ENCODE data around the gene TAS2R16. TPM values are rescaled to one million over a fixed set of nuclear protein-coding genes. Genes with fewer than 3 reads are reported as not detected.

TAS2R16 gene
- polyA plus RNA-seq, 1 donor from 2014 or later: not detected

DNA sequence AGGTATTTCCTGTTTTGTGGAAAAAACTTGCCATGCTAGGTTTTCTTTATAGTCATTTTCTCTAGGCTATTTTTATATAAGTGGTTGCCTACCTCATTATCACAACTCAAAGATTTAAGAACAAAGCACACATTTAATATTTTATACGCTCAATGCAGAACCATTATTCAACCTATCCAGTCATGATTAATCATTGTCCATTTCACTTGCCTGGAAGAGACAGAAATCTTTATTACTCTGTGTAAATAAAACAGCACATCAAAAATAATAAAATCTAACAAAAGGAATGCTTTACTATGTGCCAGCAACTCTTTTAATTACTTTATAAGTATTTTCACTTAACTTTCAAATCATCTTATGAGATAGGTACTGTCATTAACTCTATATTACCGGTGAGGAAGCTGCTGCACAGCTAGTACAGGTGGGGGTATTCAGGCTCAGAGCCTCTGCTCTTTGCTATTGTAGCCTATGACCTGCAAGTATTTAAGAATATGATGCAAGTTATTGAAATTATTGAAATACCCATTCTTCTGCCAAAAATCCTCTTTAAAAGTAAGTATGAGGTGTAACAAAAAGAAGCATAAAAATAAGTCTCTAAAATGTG is 16.4 kb upstream of the TAS2R16 start:
- Histone ChIP-seq H3K9me2 (ENCODE audit: insufficient read depth, low read length) (no peaks in the 10 kb centered on the region), H3K4me3 (ENCODE audit: low read length) (no peak overlapping the region), H3K27me3 (ENCODE audit: insufficient read depth, low read depth, low read length) (no peaks in the 10 kb centered on the region), H3K9ac (ENCODE audit: low read length) (no peak overlapping the region), H4K20me1 (ENCODE audit: insufficient read depth) (no peaks in the 10 kb centered on the region), H3K9me3 (ENCODE audit: low read length) (no peaks in the 10 kb centered on the region), H3K4me2 (ENCODE audit: low read length) (no peak overlapping the region), H3F3A (ENCODE audit: insufficient read depth, low read length, poor library complexity, severe bottlenecking) (no peaks in the 10 kb centered on the region), H3K36me3 (ENCODE audit: insufficient read depth, low read length) (no peaks in the 10 kb centered on the region), H2AFZ (ENCODE audit: low read depth, low read length) (no peak overlapping the region), H3K79me2 (replicated peaks; ENCODE audit: insufficient read depth, low read length) (no peaks in the 10 kb centered on the region), H3K27ac (ENCODE audit: low read length) (no peak overlapping the region)
- TF ChIP-seq RAD21 (conservative IDR thresholded peaks at IDR 0.05) (no peak), EP300 (conservative IDR thresholded peaks at IDR 0.05; ENCODE audit: poor library complexity, severe bottlenecking) (no peak), POLR2AphosphoS5 (IDR thresholded peaks at IDR 0.05) (no peak), MXI1 (conservative IDR thresholded peaks at IDR 0.05; ENCODE audit: poor library complexity, severe bottlenecking) (no peak), TAF1 (IDR thresholded peaks at IDR 0.05; ENCODE audit: low read depth) (no peak), SMC3 (conservative IDR thresholded peaks at IDR 0.05; ENCODE audit: poor library complexity) (no peak), EZH2 (IDR thresholded peaks at IDR 0.05; ENCODE audit: borderline replicate concordance, insufficient read depth, low read length, poor library complexity, severe bottlenecking) (no peak)
- TF ChIP-seq, protein P1, sequence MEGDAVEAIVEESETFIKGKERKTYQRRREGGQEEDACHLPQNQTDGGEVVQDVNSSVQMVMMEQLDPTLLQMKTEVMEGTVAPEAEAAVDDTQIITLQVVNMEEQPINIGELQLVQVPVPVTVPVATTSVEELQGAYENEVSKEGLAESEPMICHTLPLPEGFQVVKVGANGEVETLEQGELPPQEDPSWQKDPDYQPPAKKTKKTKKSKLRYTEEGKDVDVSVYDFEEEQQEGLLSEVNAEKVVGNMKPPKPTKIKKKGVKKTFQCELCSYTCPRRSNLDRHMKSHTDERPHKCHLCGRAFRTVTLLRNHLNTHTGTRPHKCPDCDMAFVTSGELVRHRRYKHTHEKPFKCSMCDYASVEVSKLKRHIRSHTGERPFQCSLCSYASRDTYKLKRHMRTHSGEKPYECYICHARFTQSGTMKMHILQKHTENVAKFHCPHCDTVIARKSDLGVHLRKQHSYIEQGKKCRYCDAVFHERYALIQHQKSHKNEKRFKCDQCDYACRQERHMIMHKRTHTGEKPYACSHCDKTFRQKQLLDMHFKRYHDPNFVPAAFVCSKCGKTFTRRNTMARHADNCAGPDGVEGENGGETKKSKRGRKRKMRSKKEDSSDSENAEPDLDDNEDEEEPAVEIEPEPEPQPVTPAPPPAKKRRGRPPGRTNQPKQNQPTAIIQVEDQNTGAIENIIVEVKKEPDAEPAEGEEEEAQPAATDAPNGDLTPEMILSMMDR (IDR thresholded peaks at IDR 0.05; ENCODE audit: poor library complexity, severe bottlenecking): no peak
- TF ChIP-seq, protein P2, sequence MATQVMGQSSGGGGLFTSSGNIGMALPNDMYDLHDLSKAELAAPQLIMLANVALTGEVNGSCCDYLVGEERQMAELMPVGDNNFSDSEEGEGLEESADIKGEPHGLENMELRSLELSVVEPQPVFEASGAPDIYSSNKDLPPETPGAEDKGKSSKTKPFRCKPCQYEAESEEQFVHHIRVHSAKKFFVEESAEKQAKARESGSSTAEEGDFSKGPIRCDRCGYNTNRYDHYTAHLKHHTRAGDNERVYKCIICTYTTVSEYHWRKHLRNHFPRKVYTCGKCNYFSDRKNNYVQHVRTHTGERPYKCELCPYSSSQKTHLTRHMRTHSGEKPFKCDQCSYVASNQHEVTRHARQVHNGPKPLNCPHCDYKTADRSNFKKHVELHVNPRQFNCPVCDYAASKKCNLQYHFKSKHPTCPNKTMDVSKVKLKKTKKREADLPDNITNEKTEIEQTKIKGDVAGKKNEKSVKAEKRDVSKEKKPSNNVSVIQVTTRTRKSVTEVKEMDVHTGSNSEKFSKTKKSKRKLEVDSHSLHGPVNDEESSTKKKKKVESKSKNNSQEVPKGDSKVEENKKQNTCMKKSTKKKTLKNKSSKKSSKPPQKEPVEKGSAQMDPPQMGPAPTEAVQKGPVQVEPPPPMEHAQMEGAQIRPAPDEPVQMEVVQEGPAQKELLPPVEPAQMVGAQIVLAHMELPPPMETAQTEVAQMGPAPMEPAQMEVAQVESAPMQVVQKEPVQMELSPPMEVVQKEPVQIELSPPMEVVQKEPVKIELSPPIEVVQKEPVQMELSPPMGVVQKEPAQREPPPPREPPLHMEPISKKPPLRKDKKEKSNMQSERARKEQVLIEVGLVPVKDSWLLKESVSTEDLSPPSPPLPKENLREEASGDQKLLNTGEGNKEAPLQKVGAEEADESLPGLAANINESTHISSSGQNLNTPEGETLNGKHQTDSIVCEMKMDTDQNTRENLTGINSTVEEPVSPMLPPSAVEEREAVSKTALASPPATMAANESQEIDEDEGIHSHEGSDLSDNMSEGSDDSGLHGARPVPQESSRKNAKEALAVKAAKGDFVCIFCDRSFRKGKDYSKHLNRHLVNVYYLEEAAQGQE (IDR thresholded peaks at IDR 0.05; ENCODE audit: borderline replicate concordance): no peak

DNA sequence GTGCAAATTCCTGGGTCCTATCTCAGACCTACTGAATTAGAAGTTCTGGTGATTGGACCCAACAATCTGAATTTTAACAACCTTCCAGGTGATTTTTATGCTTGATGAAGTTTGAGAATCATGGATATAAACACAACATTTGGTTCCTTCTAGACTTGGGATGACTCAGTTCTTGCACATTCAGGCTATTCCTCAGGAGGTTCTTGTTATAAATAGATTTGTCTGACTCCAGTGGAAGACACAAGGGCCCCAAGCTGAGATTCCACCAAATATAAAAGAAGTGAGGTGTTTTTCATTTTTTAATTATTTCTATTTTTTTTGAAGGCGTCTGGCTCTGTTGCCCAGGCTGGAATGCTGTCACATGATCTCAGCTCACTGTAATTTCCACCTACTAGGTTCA is 9.4 kb upstream of the TAS2R16 start:
- Histone ChIP-seq H3K4me3 (ENCODE audit: low read length) (no peak overlapping the region), H3K79me2 (replicated peaks; ENCODE audit: insufficient read depth, low read length) (no peaks in the 10 kb centered on the region), H3K9me3 (ENCODE audit: low read length) (no peaks in the 10 kb centered on the region), H2AFZ (ENCODE audit: low read depth, low read length) (no peak overlapping the region), H4K20me1 (ENCODE audit: insufficient read depth) (no peaks in the 10 kb centered on the region), H3K27me3 (ENCODE audit: insufficient read depth, low read depth, low read length) (no peaks in the 10 kb centered on the region), H3K4me2 (ENCODE audit: low read length) (no peak overlapping the region), H3K27ac (ENCODE audit: low read length) (no peak overlapping the region), H3K36me3 (ENCODE audit: insufficient read depth, low read length) (no peaks in the 10 kb centered on the region), H3K9ac (ENCODE audit: low read length) (no peak overlapping the region), H3F3A (ENCODE audit: insufficient read depth, low read length, poor library complexity, severe bottlenecking) (no peaks in the 10 kb centered on the region), H3K9me2 (ENCODE audit: insufficient read depth, low read length) (no peaks in the 10 kb centered on the region)
- no peak for TF ChIP-seq SMC3 (conservative IDR thresholded peaks at IDR 0.05; ENCODE audit: poor library complexity)
- TF ChIP-seq TAF1 (IDR thresholded peaks at IDR 0.05; ENCODE audit: low read depth): no peak
- no peak for TF ChIP-seq EP300 (conservative IDR thresholded peaks at IDR 0.05; ENCODE audit: poor library complexity, severe bottlenecking)
- TF ChIP-seq MXI1 (conservative IDR thresholded peaks at IDR 0.05; ENCODE audit: poor library complexity, severe bottlenecking): no peak
- TF ChIP-seq EZH2 (IDR thresholded peaks at IDR 0.05; ENCODE audit: borderline replicate concordance, insufficient read depth, low read length, poor library complexity, severe bottlenecking): no peak
- TF ChIP-seq, protein P2 (IDR thresholded peaks at IDR 0.05; ENCODE audit: borderline replicate concordance): no peak
- TF ChIP-seq RAD21 (conservative IDR thresholded peaks at IDR 0.05): no peak
- no peak for TF ChIP-seq POLR2AphosphoS5 (IDR thresholded peaks at IDR 0.05)
- TF ChIP-seq, protein P1 (IDR thresholded peaks at IDR 0.05; ENCODE audit: poor library complexity, severe bottlenecking): no peak

Data from neural cell (in vitro differentiated cells).